Neural cell (in vitro differentiated cells): Measurements from ENCODE around the gene MAP2K1.

Source experiments
- EP300 ChIP-seq: fragments of 450-650 bp; conservative IDR thresholded peaks from 2 replicates; pipeline ENCODE4 v1.6.1; 2014; ENCODE audit warnings: antibody characterized with exemption, mild to moderate bottlenecking, moderate library complexity; ENCODE audit not compliant: poor library complexity, severe bottlenecking
- EZH2 ChIP-seq: fragments of 200-600, 300-800 bp; shearing (Covaris generic), sonication (generic); IDR thresholded peaks from 2 replicates; pipeline ENCODE4 v1.6.1; 2014; ENCODE audit warnings: antibody characterized with exemption, low read length, borderline replicate concordance, mild to moderate bottlenecking; ENCODE audit not compliant: insufficient read depth, poor library complexity, severe bottlenecking
- MXI1 ChIP-seq: fragments of 450-650 bp; conservative IDR thresholded peaks from 2 replicates; pipeline ENCODE4 v1.6.1; 2014; ENCODE audit warnings: antibody characterized with exemption, mild to moderate bottlenecking; ENCODE audit not compliant: poor library complexity, severe bottlenecking
- POLR2AphosphoS5 ChIP-seq: IDR thresholded peaks from 2 replicates; pipeline ENCODE4 v1.6.1; 2012
- RAD21 ChIP-seq: fragments of 450-650 bp; conservative IDR thresholded peaks from 2 replicates; pipeline ENCODE4 v1.6.1; 2014; ENCODE audit warnings: antibody characterized with exemption, mild to moderate bottlenecking, moderate library complexity
- SMC3 ChIP-seq: fragments of 450-650 bp; conservative IDR thresholded peaks from 2 replicates; pipeline ENCODE4 v1.6.1; 2014; ENCODE audit warnings: antibody characterized with exemption, mild to moderate bottlenecking, moderate library complexity; ENCODE audit not compliant: poor library complexity
- TAF1 ChIP-seq: IDR thresholded peaks from 2 replicates; pipeline ENCODE4 v1.6.1; 2012; ENCODE audit warnings: low read depth
- TF ChIP-seq, protein P1 (sequence below): fragments of 450-650 bp; IDR thresholded peaks from 2 replicates; pipeline ENCODE4 v1.5.1; 2014; ENCODE audit warnings: antibody characterized with exemption, mild to moderate bottlenecking, moderate library complexity; ENCODE audit not compliant: poor library complexity, severe bottlenecking
- TF ChIP-seq, protein P2 (sequence below): IDR thresholded peaks from 2 replicates; pipeline ENCODE4 v1.6.1; 2012; ENCODE audit warnings: borderline replicate concordance

DNA sequence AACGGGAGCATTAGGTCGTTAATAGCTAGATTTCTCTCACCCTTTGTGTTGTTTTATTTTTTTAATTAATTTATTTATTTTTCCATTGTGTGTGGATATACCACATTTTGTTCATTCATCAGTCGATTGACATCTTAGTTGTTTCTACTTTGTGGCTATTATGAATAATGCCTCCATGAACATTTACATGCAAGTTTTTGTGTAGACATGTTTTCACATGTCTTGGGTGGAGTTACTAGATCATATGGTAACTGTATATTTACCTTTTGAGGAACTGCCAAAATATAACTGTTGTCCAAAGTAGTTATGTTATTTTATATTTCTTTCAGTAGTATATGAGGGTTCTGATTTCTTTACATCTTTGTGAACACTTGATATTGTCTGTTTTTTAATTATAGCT, 137.2 kb downstream of the MAP2K1 start:
- TF ChIP-seq, protein P1, sequence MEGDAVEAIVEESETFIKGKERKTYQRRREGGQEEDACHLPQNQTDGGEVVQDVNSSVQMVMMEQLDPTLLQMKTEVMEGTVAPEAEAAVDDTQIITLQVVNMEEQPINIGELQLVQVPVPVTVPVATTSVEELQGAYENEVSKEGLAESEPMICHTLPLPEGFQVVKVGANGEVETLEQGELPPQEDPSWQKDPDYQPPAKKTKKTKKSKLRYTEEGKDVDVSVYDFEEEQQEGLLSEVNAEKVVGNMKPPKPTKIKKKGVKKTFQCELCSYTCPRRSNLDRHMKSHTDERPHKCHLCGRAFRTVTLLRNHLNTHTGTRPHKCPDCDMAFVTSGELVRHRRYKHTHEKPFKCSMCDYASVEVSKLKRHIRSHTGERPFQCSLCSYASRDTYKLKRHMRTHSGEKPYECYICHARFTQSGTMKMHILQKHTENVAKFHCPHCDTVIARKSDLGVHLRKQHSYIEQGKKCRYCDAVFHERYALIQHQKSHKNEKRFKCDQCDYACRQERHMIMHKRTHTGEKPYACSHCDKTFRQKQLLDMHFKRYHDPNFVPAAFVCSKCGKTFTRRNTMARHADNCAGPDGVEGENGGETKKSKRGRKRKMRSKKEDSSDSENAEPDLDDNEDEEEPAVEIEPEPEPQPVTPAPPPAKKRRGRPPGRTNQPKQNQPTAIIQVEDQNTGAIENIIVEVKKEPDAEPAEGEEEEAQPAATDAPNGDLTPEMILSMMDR = no peak
- TF ChIP-seq POLR2AphosphoS5 (no peak), EP300 (no peak), TAF1 (no peak), SMC3 (no peak), MXI1 (no peak), RAD21 (no peak), EZH2 (no peak)
- TF ChIP-seq, protein P2, sequence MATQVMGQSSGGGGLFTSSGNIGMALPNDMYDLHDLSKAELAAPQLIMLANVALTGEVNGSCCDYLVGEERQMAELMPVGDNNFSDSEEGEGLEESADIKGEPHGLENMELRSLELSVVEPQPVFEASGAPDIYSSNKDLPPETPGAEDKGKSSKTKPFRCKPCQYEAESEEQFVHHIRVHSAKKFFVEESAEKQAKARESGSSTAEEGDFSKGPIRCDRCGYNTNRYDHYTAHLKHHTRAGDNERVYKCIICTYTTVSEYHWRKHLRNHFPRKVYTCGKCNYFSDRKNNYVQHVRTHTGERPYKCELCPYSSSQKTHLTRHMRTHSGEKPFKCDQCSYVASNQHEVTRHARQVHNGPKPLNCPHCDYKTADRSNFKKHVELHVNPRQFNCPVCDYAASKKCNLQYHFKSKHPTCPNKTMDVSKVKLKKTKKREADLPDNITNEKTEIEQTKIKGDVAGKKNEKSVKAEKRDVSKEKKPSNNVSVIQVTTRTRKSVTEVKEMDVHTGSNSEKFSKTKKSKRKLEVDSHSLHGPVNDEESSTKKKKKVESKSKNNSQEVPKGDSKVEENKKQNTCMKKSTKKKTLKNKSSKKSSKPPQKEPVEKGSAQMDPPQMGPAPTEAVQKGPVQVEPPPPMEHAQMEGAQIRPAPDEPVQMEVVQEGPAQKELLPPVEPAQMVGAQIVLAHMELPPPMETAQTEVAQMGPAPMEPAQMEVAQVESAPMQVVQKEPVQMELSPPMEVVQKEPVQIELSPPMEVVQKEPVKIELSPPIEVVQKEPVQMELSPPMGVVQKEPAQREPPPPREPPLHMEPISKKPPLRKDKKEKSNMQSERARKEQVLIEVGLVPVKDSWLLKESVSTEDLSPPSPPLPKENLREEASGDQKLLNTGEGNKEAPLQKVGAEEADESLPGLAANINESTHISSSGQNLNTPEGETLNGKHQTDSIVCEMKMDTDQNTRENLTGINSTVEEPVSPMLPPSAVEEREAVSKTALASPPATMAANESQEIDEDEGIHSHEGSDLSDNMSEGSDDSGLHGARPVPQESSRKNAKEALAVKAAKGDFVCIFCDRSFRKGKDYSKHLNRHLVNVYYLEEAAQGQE = no peak
